Measurements from ENCODE around the gene UBE2G1. TPM values are rescaled to one million over a fixed set of nuclear protein-coding genes. Genes with fewer than 3 reads are reported as not detected.

Gene UBE2G1
- total RNA-seq, 4 donors from 2014 or later = 152 to 217 (median 180) TPM

DNA sequence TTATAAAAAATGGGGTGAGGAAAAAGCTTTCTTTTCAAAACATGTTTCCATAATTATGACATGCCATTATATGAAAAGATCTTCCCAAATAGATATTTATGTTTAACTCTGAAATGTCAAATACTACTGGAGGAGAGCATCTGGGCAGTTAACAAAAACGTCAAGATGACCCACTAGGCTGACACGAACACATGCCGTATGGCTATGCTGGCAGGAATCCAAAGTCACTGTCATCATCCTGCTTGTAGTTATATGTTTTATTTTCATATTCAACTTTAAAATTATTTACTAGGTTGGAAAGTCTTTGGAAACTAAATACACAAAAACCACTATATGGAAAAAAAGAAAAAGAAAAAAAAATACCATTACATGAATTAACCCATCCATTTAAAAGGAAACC, 130.0 kb downstream of the UBE2G1 start:
- intact Hi-C loops (cut with DNase I; ENCODE audit: low total_unique reads) (no loop called here), in situ Hi-C loops (cut with MboI; ENCODE audit: low sequenced_read_pairs in 4 of 4) (loop anchor here in 1 of 4 donors (10.0 kb wide), 1 partner anchor 128 kb away; the partner anchor contains the start of gene UBE2G1)
- peaks cover 51 to 52% of the 10 kb centered on the region in 2 donors for H3K4me1 ChIP-seq
- no peak for DNase-seq
- H3K36me3 ChIP-seq = peaks cover 0 to 15% of the 10 kb centered on the region in 2 donors
- peak overlapping the region; percentile 85 to 96 (median 90) for H3K27ac ChIP-seq
- no peak for ATAC-seq
- TF ChIP-seq POLR2A (IDR thresholded peaks at IDR 0.05) = no peak
- TF ChIP-seq, protein P1, sequence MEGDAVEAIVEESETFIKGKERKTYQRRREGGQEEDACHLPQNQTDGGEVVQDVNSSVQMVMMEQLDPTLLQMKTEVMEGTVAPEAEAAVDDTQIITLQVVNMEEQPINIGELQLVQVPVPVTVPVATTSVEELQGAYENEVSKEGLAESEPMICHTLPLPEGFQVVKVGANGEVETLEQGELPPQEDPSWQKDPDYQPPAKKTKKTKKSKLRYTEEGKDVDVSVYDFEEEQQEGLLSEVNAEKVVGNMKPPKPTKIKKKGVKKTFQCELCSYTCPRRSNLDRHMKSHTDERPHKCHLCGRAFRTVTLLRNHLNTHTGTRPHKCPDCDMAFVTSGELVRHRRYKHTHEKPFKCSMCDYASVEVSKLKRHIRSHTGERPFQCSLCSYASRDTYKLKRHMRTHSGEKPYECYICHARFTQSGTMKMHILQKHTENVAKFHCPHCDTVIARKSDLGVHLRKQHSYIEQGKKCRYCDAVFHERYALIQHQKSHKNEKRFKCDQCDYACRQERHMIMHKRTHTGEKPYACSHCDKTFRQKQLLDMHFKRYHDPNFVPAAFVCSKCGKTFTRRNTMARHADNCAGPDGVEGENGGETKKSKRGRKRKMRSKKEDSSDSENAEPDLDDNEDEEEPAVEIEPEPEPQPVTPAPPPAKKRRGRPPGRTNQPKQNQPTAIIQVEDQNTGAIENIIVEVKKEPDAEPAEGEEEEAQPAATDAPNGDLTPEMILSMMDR (IDR thresholded peaks at IDR 0.05 in 4 of 5, conservative IDR thresholded peaks at IDR 0.05 in 1 of 5) = no peak
- no peak overlapping the region for H3K4me3 ChIP-seq
- no peaks in the 10 kb centered on the region for H3K9me3 ChIP-seq
- H3K27me3 ChIP-seq = no peaks in the 10 kb centered on the region

GRCh38 chr17:4235372-4236279, 130.8 kb downstream of the UBE2G1 start:
- TF ChIP-seq POLR2A (IDR thresholded peaks at IDR 0.05) = no peak
- TF ChIP-seq, protein P1 (IDR thresholded peaks at IDR 0.05 in 4 of 5, conservative IDR thresholded peaks at IDR 0.05 in 1 of 5) = no peak
- DNase-seq (peak; percentile 32 to 56), ATAC-seq (peak; percentile 18 to 24)
- Histone ChIP-seq H3K27me3 (no peaks in the 10 kb centered on the region), H3K4me1 (peaks cover 59 to 60% of the 10 kb centered on the region in 2 donors), H3K9me3 (no peaks in the 10 kb centered on the region), H3K4me3 (no peak overlapping the region), H3K27ac (peak overlapping the region; percentile 85 to 96 (median 90)), H3K36me3 (peaks cover 0 to 7% of the 10 kb centered on the region in 2 donors)
- intact Hi-C loops (cut with DNase I; ENCODE audit: low total_unique reads) (no loop called here), in situ Hi-C loops (cut with MboI; ENCODE audit: low sequenced_read_pairs in 4 of 4) (loop anchor here in 1 of 4 donors (10.0 kb wide), 1 partner anchor 129 kb away; the partner anchor contains the start of gene UBE2G1)

DNA sequence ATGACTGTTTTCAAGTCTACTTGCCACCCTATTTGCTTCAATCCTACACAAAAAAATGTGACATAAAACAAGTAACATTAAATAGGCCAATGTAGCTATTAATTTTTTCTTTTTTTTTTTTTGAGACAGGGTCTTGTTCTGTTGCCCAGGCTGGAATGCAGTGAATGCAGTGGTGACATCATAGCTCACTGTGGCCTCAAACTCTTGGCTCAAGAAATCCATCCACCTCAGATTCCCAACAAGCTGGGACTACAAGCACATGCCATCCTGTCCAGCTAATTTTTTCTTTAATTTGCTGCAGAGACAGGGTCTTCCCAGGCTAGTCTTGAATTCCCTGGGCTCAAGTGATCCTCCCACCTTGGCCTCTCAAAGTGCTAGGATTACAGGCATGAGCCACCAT, 132.1 kb downstream of the UBE2G1 start:
- Histone ChIP-seq H3K36me3 (no peaks in the 10 kb centered on the region), H3K9me3 (no peaks in the 10 kb centered on the region), H3K4me1 (peaks cover 70 to 71% of the 10 kb centered on the region in 2 donors), H3K4me3 (no peak overlapping the region), H3K27me3 (no peaks in the 10 kb centered on the region), H3K27ac (peak overlapping the region; percentile 85 to 96 (median 90))
- DNase-seq (no peak), ATAC-seq (no peak)
- intact Hi-C loops (cut with DNase I; ENCODE audit: low total_unique reads) = loop anchor here (5.0 kb wide), 1 partner anchor 128 kb away; no protein-coding TSS in a partner anchor
- in situ Hi-C loops (cut with MboI; ENCODE audit: low sequenced_read_pairs in 4 of 4) = loop anchor here in 1 of 4 donors (10.0 kb wide), 1 partner anchor 130 kb away; the partner anchor contains the start of gene UBE2G1
- TF ChIP-seq, protein P1 (IDR thresholded peaks at IDR 0.05 in 4 of 5, conservative IDR thresholded peaks at IDR 0.05 in 1 of 5) = no peak
- TF ChIP-seq POLR2A (IDR thresholded peaks at IDR 0.05) = no peak

DNA sequence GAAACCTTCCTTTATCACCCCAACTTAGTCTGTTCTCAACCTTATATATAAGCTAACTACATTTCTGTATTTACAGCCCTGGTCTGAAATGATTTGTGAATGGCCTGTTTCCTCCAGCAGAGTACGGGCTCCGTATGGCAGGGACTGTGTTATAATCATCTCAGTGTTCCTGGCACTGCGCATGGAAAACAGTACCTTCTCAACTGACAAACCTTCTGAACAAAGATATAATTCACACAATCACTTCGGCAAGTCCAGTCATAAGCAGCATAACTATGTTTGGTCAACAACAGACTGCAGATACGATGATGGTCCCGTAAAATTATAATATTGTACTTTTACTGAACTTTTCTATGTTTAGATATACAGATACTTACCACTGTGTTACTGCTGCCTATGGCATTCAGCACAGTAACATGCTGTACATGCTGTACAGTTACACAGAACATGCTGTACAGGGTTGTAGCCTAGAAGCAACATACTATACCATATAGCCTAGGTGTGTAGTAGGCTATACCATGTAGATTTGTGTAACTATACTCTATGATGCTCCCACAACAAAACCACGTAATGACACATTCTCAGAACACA, 132.7 kb downstream of the UBE2G1 start:
- Histone ChIP-seq H3K4me1 (peaks cover 76 to 78% of the 10 kb centered on the region in 2 donors), H3K4me3 (no peak overlapping the region), H3K27ac (peak overlapping the region; percentile 85 to 96 (median 90)), H3K36me3 (no peaks in the 10 kb centered on the region), H3K9me3 (no peaks in the 10 kb centered on the region), H3K27me3 (no peaks in the 10 kb centered on the region)
- TF ChIP-seq, protein P1 (IDR thresholded peaks at IDR 0.05 in 4 of 5, conservative IDR thresholded peaks at IDR 0.05 in 1 of 5) = no peak
- TF ChIP-seq POLR2A (IDR thresholded peaks at IDR 0.05) = peak in 1 of 2 donors; percentile 53
- ATAC-seq (peak; percentile 45 to 51), DNase-seq (peak; percentile 54 to 55)
- in situ Hi-C loops (cut with MboI; ENCODE audit: low sequenced_read_pairs in 4 of 4) (loop anchor here in 1 of 4 donors (10.0 kb wide), 1 partner anchor 131 kb away; the partner anchor contains the start of gene UBE2G1), intact Hi-C loops (cut with DNase I; ENCODE audit: low total_unique reads) (loop anchor here (5.0 kb wide), 1 partner anchor 129 kb away; no protein-coding TSS in a partner anchor)
